ENCODE data around the gene CAPN7.

CAPN7 gene

DNA sequence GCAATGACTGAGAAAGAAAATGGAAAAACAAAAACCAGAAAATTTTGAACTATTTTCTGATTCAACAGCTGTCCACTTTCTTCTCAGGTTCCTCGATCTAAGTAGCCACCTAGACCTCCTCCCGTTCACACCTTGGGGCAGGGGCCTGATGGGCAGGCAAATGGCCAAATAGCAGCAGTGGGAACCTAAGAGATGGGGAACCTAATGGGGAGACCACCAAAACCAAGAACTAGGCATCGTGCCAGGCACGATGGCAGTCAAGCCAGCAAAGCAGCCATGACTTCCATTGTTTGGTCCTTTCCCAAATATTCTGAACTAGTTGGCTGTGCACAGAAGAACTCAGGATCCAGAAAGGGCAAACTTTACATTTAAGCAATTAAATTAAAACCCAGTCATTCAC is 57.1 kb downstream of the CAPN7 start:
- Histone ChIP-seq H3K18ac (ENCODE audit: low read length) (no peak overlapping the region), H3K27ac (ENCODE audit: low read depth, low read length) (no peak overlapping the region), H3K9ac (ENCODE audit: low read length) (no peak overlapping the region), H2BK15ac (replicated peaks; ENCODE audit: low read depth) (no peak overlapping the region), H3K4me2 (ENCODE audit: low read length) (no peak overlapping the region), H3K4ac (ENCODE audit: low read depth, low read length) (no peak overlapping the region), H3K4me1 (ENCODE audit: control insufficient read depth, low read depth, low read length) (peaks cover 2% of the 10 kb centered on the region), H3K36me3 (ENCODE audit: control insufficient read depth, insufficient read depth, low read length) (no peaks in the 10 kb centered on the region), H2AK5ac (ENCODE audit: low read length) (no peak overlapping the region), H3K79me1 (ENCODE audit: low read length) (no peaks in the 10 kb centered on the region), H3K23ac (ENCODE audit: low read length) (no peak overlapping the region), H2BK5ac (ENCODE audit: low read length) (no peak overlapping the region), H3K27me3 (ENCODE audit: insufficient read depth, low read length, poor library complexity) (no peaks in the 10 kb centered on the region), H3K79me2 (ENCODE audit: control insufficient read depth, insufficient read depth, low read length) (no peaks in the 10 kb centered on the region), H3K4me3 (ENCODE audit: low read length) (no peak overlapping the region), H4K5ac (ENCODE audit: low read length) (no peak overlapping the region), H3K56ac (ENCODE audit: low read length) (no peak overlapping the region), H4K8ac (ENCODE audit: low read depth, low read length) (no peak overlapping the region), H2BK120ac (ENCODE audit: low read depth, low read length) (no peak overlapping the region)
- no peak for DNase-seq
- WGBS (ENCODE audit: extremely low coverage, insufficient coverage, low lambda C conversion rate), result no CpG with 5 or more reads among the region's 4 CpGs

DNA sequence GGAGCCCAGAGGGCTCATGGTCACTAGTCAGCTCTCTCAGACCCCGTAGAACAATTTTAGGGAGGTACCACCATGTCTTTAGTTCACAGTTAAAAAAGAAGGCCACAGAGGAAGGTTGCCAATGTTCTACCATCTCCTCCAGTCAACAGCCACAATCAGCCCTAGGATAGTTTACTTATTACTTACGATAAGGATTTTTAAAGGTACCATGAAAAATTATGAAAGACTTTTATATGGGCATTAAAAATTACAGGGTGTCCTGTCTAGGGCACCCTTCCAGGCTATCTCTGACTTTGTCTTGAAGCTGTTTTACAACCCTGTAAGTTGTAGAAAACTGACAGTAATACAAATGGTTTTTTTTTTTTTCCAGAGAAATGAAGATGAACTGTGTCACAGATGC is 57.9 kb downstream of the CAPN7 start:
- Histone ChIP-seq H3K4ac (ENCODE audit: low read depth, low read length) (no peak overlapping the region), H3K56ac (ENCODE audit: low read length) (no peak overlapping the region), H2BK120ac (ENCODE audit: low read depth, low read length) (no peak overlapping the region)

DNA sequence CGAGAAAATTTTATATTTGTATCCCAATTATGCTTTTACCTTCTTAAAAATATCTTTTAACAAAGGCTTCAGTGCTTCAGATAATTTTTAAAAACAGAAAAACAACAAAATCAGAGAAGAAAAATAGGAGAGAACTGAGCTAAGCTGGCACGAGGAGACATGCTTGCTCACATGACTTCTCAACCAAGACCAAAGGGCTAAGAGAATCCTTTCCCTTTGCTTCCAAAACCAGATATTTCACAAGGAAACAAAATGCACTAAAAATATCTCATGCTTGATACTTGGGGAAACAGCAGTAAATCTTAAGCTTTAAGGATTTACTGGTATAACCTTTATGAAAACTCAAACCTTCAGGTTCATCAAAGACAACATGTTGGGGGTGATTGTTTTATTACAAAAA is 58.4 kb downstream of the CAPN7 start:
- Histone ChIP-seq H4K8ac (ENCODE audit: low read depth, low read length) (no peak overlapping the region), H3K4ac (ENCODE audit: low read depth, low read length) (no peak overlapping the region), H3K4me3 (ENCODE audit: low read length) (no peak overlapping the region), H3K23ac (ENCODE audit: low read length) (no peak overlapping the region), H3K18ac (ENCODE audit: low read length) (no peak overlapping the region), H3K79me2 (ENCODE audit: control insufficient read depth, insufficient read depth, low read length) (no peaks in the 10 kb centered on the region), H3K36me3 (ENCODE audit: control insufficient read depth, insufficient read depth, low read length) (no peaks in the 10 kb centered on the region), H3K79me1 (ENCODE audit: low read length) (no peaks in the 10 kb centered on the region), H3K4me1 (ENCODE audit: control insufficient read depth, low read depth, low read length) (peaks cover 2% of the 10 kb centered on the region), H2BK15ac (replicated peaks; ENCODE audit: low read depth) (no peak overlapping the region), H3K4me2 (ENCODE audit: low read length) (no peak overlapping the region), H3K56ac (ENCODE audit: low read length) (no peak overlapping the region), H3K9ac (ENCODE audit: low read length) (no peak overlapping the region), H3K27me3 (ENCODE audit: insufficient read depth, low read length, poor library complexity) (no peaks in the 10 kb centered on the region), H2BK5ac (ENCODE audit: low read length) (no peak overlapping the region), H2BK120ac (ENCODE audit: low read depth, low read length) (no peak overlapping the region), H4K5ac (ENCODE audit: low read length) (no peak overlapping the region), H3K27ac (ENCODE audit: low read depth, low read length) (no peak overlapping the region), H2AK5ac (ENCODE audit: low read length) (no peak overlapping the region)
- no peak for DNase-seq
- WGBS (ENCODE audit: extremely low coverage, insufficient coverage, low lambda C conversion rate), result no CpG with 5 or more reads among the region's 2 CpGs

More for the DNA sequence above, 57.9 kb downstream of the CAPN7 start:
- Histone ChIP-seq H2BK15ac (replicated peaks; ENCODE audit: low read depth) (no peak overlapping the region), H3K18ac (ENCODE audit: low read length) (no peak overlapping the region), H3K27ac (ENCODE audit: low read depth, low read length) (no peak overlapping the region), H3K27me3 (ENCODE audit: insufficient read depth, low read length, poor library complexity) (no peaks in the 10 kb centered on the region), H3K23ac (ENCODE audit: low read length) (no peak overlapping the region), H2AK5ac (ENCODE audit: low read length) (no peak overlapping the region), H3K4me2 (ENCODE audit: low read length) (no peak overlapping the region), H3K36me3 (ENCODE audit: control insufficient read depth, insufficient read depth, low read length) (no peaks in the 10 kb centered on the region), H4K8ac (ENCODE audit: low read depth, low read length) (no peak overlapping the region), H4K5ac (ENCODE audit: low read length) (no peak overlapping the region), H2BK5ac (ENCODE audit: low read length) (no peak overlapping the region), H3K4me3 (ENCODE audit: low read length) (no peak overlapping the region), H3K79me1 (ENCODE audit: low read length) (no peaks in the 10 kb centered on the region), H3K9ac (ENCODE audit: low read length) (no peak overlapping the region), H3K79me2 (ENCODE audit: control insufficient read depth, insufficient read depth, low read length) (no peaks in the 10 kb centered on the region), H3K4me1 (ENCODE audit: control insufficient read depth, low read depth, low read length) (peaks cover 2% of the 10 kb centered on the region)
- DNase-seq, result no peak
- WGBS (ENCODE audit: extremely low coverage, insufficient coverage, low lambda C conversion rate), result no CpG with 5 or more reads among the region's 2 CpGs

DNA sequence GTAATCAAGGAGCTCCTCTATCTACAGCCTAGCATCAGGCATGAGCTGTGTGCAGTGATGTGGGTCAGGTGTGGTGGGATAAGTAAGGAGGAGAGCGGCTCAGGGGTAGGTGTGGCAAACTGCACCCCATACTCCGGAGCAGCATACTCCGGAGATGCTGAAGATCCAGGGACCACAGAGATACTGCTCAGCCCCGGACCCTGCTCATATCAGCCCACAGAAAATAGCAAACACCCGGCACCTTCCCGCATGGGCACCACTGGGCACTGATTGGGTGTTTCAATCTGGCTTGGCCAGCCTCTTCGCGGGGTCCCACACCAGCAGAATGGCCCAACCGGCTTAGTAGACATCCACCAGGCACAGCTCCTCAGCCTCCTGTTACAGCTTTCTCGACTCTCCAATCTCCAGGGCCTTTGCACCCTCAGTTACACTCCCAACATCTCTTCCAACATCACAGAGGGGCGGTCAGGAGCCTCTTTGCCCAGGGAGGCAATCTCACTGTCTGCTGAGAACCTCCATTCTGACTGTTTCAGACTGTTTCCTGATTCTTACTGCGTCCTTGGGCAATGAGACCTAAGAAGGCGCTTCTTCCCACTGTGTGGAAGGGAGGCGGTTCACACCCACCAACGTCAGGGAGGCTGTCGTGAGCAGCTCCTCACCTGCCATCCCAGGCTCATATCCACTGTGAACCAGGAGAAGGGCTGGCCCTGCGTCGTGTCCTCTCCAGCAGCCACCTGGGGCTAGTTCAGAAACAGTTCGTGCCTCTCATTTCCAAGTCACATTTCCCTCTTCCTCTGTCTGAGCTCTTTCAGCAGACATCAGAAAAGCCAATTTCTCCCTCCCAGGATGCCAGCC is 59.8 kb downstream of the CAPN7 start:
- H3K56ac ChIP-seq (ENCODE audit: low read length), result no peak overlapping the region
- no peak overlapping the region for H3K4me3 ChIP-seq (ENCODE audit: low read length)
- H2AK5ac ChIP-seq (ENCODE audit: low read length), result no peak overlapping the region
- no peak overlapping the region for H2BK15ac ChIP-seq (replicated peaks; ENCODE audit: low read depth)
- no peak overlapping the region for H4K8ac ChIP-seq (ENCODE audit: low read depth, low read length)
- H2BK5ac ChIP-seq (ENCODE audit: low read length), result no peak overlapping the region
- H3K27me3 ChIP-seq (ENCODE audit: insufficient read depth, low read length, poor library complexity), result no peaks in the 10 kb centered on the region
- no peak overlapping the region for H3K27ac ChIP-seq (ENCODE audit: low read depth, low read length)
- H3K4ac ChIP-seq (ENCODE audit: low read depth, low read length), result no peak overlapping the region
- peaks cover 2% of the 10 kb centered on the region for H3K4me1 ChIP-seq (ENCODE audit: control insufficient read depth, low read depth, low read length)
- no peak overlapping the region for H3K23ac ChIP-seq (ENCODE audit: low read length)
- H3K79me1 ChIP-seq (ENCODE audit: low read length), result no peaks in the 10 kb centered on the region
- peak overlapping the region; percentile 11 for H3K9ac ChIP-seq (ENCODE audit: low read length)
- no CpG with 5 or more reads among the region's 19 CpGs for WGBS (ENCODE audit: extremely low coverage, insufficient coverage, low lambda C conversion rate)
- no peak overlapping the region for H3K4me2 ChIP-seq (ENCODE audit: low read length)
- DNase-seq, result no peak
- no peaks in the 10 kb centered on the region for H3K36me3 ChIP-seq (ENCODE audit: control insufficient read depth, insufficient read depth, low read length)
- no peak overlapping the region for H4K5ac ChIP-seq (ENCODE audit: low read length)
- H3K79me2 ChIP-seq (ENCODE audit: control insufficient read depth, insufficient read depth, low read length), result no peaks in the 10 kb centered on the region
- no peak overlapping the region for H3K18ac ChIP-seq (ENCODE audit: low read length)
- no peak overlapping the region for H2BK120ac ChIP-seq (ENCODE audit: low read depth, low read length)

DNA sequence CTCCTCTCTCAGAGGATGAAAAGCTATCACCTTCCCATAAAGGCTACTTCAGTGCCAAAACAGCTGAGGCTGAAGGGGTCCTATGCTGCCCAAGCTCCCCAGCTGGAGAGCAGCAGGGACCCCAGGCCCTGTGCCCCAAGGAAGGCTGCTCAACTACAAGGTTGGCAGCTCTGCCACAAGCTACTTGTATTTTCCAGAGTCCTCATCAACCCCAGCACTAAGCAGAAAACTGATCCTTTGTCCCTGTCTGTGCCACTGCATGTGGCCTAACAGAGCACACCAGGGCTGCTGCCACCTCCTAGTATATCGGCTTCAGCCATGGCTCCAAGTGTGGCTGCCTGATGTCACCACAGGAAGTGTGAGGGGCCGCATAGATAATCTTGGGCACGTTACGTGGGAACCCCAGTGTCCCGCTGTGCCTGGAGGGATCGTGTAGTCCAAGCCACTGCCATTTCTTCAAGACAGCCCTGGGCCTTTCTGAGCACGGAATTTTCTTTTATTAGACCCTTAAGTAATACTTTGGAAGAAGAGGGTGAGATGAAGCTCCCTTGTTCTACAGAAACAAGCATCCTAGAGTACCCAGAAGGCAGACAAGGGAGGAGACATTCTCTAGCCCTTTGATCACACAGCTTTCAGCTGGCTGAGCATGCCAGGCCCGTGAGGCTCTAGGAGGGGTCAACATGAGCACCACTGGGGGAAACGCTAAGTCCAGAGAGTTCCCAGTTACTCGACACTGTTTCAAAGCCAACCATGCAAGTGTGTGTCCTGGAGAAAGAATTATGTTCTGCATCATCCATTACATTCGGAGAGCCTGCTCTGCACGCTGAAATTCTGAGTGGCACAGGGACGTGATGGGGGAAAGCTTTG is 60.7 kb downstream of the CAPN7 start:
- Histone ChIP-seq H2BK5ac (ENCODE audit: low read length) (no peak overlapping the region), H3K27me3 (ENCODE audit: insufficient read depth, low read length, poor library complexity) (no peaks in the 10 kb centered on the region), H3K79me1 (ENCODE audit: low read length) (no peaks in the 10 kb centered on the region), H4K5ac (ENCODE audit: low read length) (no peak overlapping the region), H3K9ac (ENCODE audit: low read length) (peak overlapping the region; percentile 11), H3K23ac (ENCODE audit: low read length) (no peak overlapping the region), H2BK15ac (replicated peaks; ENCODE audit: low read depth) (no peak overlapping the region), H3K4me2 (ENCODE audit: low read length) (no peak overlapping the region), H3K4me1 (ENCODE audit: control insufficient read depth, low read depth, low read length) (peaks cover 2% of the 10 kb centered on the region), H3K36me3 (ENCODE audit: control insufficient read depth, insufficient read depth, low read length) (no peaks in the 10 kb centered on the region), H3K4me3 (ENCODE audit: low read length) (no peak overlapping the region), H3K79me2 (ENCODE audit: control insufficient read depth, insufficient read depth, low read length) (no peaks in the 10 kb centered on the region), H3K18ac (ENCODE audit: low read length) (no peak overlapping the region), H3K4ac (ENCODE audit: low read depth, low read length) (no peak overlapping the region), H4K8ac (ENCODE audit: low read depth, low read length) (no peak overlapping the region), H3K56ac (ENCODE audit: low read length) (peak overlapping the region; percentile 15), H2BK120ac (ENCODE audit: low read depth, low read length) (no peak overlapping the region), H3K27ac (ENCODE audit: low read depth, low read length) (no peak overlapping the region), H2AK5ac (ENCODE audit: low read length) (no peak overlapping the region)
- no CpG with 5 or more reads among the region's 13 CpGs for WGBS (ENCODE audit: extremely low coverage, insufficient coverage, low lambda C conversion rate)
- DNase-seq, result peak; percentile 58
